NCI-H2196 (cell line): ENCODE data around the gene PPARG.

Experiments
- DNase-seq: peaks from one replicate; lab custom pipeline; 2025; ENCODE audit not compliant: unreplicated experiment; lab: John Stamatoyannopoulos, UW

The PPARG gene

GRCh38 chr3:12409684-12410596 lies 121.1 kb downstream of the PPARG start:
- DNase-seq = no peak

DNA sequence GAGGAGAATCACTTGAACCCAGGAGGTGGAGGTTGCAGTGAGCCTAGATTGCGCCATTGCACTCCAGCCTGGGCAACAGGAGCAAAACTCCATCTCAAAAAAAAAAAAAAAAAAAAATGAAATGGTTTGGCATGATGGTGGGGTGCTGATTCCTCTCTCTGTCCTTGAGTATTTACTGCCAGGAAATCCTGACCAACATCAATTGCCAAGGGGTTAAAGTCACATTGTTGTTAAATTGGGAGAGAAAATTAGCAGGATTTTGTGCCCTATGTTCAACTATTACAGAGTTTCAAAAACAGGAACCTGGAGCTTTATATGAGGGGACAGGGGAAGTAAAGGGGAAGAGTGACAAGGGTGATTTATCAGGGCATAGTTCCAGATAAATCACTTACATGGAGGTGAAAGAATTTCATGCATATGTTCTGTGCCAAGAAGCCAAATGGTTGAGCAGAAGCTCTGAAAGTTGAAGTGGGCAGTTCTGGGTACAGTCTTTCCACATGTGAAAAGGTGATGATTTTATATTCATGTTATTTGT lies 124.9 kb downstream of the PPARG start:
- no peak for DNase-seq

DNA sequence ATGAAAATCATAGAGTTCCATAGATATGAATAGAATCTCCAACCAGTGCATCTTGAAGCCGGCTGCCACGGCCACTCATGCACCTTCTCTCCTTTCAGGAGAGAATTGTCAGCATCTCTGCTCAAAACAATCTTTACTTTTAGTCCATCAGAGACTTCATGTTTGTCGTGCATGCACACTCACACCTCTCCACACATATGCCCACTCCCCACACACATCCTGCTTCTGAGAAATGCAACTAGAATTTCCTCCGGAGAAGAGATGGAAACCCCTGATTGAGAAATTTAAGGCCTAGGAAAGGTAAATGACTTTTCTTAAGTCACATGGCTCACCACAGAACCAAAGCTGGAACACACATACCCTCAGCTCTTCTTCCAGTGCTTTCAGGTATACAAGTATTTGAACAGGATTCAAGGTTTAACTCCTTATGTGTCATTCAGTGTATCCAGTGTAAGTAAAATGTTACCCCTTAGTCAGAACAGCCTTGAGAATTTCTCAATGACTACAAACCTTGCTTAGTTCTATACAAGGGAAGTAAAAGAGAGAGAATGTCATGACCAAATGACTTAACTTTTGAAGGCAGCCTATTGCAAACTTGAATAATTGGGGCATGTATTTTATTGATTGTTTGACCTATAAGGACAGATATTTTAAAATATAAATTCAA lies 126.3 kb downstream of the PPARG start:
- DNase-seq = no peak

DNA sequence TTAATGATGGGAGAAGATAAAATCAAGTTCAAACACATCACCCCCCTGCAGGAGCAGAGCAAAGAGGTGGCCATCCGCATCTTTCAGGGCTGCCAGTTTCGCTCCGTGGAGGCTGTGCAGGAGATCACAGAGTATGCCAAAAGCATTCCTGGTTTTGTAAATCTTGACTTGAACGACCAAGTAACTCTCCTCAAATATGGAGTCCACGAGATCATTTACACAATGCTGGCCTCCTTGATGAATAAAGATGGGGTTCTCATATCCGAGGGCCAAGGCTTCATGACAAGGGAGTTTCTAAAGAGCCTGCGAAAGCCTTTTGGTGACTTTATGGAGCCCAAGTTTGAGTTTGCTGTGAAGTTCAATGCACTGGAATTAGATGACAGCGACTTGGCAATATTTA lies 127.9 kb downstream of the PPARG start:
- DNase-seq = no peak

- no peak for DNase-seq
Measured at GRCh38 chr3:12420393-12420792, 131.5 kb downstream of the PPARG start.

GRCh38 chr3:12421132-12421531 lies 132.3 kb downstream of the PPARG start:
- DNase-seq = no peak

- no peak for DNase-seq
Measured at GRCh38 chr3:12423131-12423530, 134.3 kb downstream of the PPARG start.

DNA sequence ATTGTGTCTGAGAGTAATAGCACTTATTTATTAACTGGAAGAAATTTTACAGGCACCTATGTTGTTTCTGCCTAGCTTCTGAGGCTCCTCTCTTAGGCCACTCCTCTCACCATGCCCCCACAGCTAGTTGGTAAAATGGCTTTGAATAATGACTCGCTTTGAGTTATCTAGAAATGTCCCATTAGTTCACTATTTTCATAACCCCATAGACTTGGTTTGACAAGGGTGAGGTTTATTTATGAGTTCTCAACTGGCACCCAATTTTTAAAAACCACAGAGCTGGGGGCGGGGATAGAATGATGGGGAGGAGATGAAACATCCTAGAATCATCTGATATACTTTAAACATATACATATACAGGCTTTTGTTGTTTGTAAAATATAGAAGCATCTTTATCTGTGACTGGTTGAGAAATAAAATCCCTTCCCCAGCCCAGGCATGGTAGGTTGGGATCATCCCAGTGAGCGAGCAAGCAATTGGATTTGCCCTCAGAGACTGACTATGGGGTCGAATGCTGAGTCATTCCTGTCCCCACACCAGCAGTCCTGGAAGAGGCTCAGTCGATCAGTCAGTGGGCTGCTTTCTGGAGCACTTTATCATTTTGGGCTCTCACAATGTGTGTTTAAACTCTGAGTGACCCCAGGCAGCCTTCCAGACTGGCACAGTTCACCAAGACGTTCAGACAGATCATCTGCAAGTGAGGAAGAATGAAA lies 135.2 kb downstream of the PPARG start:
- DNase-seq = no peak

GRCh38 chr3:12424635-12425319 lies 135.9 kb downstream of the PPARG start:
- no peak for DNase-seq

DNA sequence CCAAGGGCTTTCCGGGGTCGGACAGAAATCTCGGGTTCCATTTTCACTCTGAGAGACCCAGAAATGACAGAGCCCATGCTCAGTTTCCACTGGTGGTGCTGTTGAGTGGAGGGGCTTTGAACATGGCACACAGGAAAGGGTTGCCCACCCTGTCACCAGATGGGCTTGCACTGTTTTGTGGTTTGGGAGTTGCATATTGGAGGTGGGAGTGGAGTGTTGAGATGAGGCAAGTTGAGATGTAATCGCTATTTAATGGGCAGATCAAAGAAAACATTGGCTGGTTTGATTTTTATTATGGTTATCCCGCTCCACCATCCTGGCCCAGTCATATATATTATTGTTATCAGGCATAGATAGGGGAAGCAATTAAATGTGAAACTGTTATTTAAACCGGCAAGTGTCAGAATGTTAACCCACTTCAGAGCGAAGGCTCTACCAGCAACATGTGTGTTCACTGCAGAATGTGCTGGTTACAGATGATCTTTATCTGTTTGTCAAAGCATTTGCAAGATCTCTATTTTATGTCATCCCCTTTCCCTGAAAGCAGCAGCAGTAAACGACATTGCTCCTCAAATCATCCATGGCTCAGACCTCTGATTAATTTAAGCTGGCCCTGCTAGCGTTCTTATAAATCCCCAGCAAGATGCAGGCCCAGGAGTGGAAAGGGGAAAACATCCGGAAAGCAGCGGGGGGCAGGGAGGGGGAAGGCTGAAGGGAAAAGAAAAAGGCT lies 137.1 kb downstream of the PPARG start:
- DNase-seq = no peak

DNA sequence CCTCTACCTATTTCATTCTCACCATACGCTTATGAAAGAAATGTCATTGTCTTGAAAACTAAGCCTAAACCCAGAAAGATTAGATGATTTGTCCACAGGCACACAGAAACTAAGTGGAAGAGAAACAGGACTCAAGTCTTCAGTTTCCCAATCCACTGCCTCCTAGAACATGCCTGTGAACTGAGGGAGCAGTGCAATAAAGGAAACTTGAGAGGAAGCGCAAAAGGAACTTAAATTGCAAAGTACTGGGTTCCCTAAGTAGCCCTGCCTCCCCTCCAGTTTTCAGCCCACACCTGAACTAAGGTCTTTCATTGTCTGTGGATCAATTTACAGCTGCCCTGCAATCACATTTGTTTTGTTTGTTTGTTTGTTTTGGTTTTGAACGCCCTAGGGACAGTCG lies 138.7 kb downstream of the PPARG start:
- no peak for DNase-seq

DNA sequence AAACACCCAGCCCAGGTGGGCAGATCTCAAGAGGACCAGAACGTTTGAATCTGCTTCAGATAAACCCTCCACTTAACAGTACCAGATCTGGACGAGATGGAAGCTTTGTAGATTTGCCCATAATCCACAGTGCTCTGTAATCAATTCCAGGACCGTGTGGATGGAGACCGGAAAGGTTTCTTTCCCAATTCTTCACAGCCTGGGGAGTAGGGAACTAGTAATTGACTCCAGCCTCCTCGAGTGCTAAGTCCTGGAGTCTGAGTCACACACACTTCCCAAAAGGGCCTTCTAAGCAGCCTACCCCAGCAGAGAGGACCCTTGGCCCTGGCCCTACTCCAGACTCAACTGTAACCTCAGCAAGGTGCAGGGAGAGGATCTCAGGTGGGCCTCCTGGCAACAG lies 139.3 kb downstream of the PPARG start:
- DNase-seq = no peak

DNA sequence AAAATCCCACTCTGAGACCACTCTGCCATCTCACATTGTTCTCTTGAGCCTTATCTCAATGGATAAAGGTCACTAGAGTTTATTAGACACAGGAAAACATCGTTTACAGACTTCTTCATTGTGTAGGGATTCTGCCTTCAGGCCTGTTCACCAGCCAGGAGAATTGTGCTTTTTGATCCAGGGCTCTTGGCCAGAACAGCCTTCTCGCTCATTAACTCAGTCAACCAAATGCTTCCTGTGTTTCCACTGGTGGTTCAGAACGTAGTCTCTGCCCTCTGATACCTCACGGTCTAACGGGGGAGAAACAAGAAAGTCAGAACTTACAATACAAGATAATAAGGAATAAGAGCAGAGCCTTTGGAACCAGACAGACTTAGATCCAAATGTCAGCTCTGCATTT lies 141.2 kb downstream of the PPARG start:
- DNase-seq = no peak

DNA sequence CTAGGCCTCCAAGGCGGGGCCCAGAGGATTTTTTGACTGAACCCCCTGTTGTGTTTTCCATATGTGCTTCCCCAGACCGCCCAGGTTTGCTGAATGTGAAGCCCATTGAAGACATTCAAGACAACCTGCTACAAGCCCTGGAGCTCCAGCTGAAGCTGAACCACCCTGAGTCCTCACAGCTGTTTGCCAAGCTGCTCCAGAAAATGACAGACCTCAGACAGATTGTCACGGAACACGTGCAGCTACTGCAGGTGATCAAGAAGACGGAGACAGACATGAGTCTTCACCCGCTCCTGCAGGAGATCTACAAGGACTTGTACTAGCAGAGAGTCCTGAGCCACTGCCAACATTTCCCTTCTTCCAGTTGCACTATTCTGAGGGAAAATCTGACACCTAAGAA lies 145.0 kb downstream of the PPARG start:
- DNase-seq = no peak

GRCh38 chr3:12436514-12437220 lies 147.8 kb downstream of the PPARG start:
- DNase-seq = no peak

- DNase-seq = no peak
Measured at GRCh38 chr3:12437221-12437605, 148.3 kb downstream of the PPARG start.

- no peak for DNase-seq
Measured at GRCh38 chr3:12437861-12438260, 149.0 kb downstream of the PPARG start.

DNA sequence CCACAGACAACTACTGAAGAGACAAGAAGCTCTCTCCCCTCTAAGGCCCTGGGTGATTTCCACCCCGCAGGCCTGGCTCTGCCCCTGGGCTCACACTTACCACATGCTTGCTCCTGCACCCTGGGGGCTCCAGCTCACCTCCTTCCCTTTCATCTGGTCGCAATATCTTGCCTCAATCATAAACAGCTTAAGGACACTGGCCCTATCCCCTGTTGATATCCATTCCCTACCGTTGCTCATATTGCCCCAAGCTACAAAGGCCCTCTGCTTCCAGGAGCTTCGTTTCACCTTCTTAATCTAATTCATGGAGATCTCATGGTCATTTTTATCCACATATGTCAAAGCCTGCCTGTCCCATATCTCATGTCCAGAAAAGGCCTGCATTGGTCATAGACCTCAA lies 149.4 kb downstream of the PPARG start:
- DNase-seq = no peak

DNA sequence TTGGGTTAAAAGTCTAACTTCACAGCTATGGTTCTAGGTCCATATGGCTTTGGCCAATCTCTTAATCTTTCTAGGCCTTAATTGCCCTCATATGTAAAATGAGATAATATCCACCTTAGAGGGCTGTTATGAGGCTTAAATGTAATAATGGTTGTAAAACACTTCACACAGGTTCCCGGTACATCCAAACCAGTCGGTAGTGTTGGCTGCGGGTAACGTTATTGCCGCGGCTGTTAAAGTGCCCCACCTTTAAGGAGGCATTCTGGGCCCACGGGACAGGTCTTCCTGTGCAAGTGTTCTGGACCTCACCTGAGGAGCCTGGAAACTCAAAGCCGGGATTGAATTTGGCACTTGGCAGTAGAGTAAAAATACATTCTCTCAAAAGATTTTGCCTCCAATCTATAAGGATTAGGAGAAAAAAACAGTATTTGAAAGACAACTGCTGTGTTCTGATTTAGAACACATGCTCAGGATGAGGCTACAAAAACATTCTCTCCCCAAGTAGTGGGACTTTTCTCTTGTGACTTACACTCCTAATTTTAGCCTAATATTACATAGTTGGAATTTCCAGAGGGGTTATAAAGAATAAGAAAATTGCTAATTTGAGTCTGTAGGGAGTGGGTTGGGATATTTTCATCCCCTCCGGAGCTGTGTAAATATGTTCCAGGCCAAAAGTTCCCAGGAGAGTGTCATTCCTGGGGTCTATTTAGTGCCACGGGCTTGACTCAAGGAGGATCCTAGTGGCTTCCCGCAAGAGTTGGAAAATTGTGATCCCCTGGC lies 150.5 kb downstream of the PPARG start:
- no peak for DNase-seq
